GM11168 (cell line): ENCODE results near the gene IMPA2.

ENCODE experiments used
- in situ Hi-C: fragments of 300-500 bp; cut with MboI; formaldehyde crosslinking; loops from one replicate; pipeline ENCODE4 v1.12.0; 2022; ENCODE audit warnings: low sequenced_read_pairs; ENCODE audit not compliant: unreplicated experiment

The IMPA2 gene

GRCh38 chr18:12038639-12039539 is 57.6 kb downstream of the IMPA2 start:
- in situ Hi-C loops = loop anchor here (10.0 kb wide), 1 partner anchor 114 kb away; no protein-coding TSS in a partner anchor

GRCh38 chr18:12039540-12039930 is 58.2 kb downstream of the IMPA2 start:
- in situ Hi-C loops = loop anchor here (10.0 kb wide), 1 partner anchor 115 kb away; no protein-coding TSS in a partner anchor

- in situ Hi-C loops = no loop called here
These were observed 60.3 kb downstream of the IMPA2 start for GRCh38 chr18:12041561-12041960.

GRCh38 chr18:12043811-12044210 is 62.5 kb downstream of the IMPA2 start:
- in situ Hi-C loops = no loop called here

- in situ Hi-C loops = no loop called here
These were observed 63.3 kb downstream of the IMPA2 start for GRCh38 chr18:12044591-12044990.

- in situ Hi-C loops = no loop called here
These were observed 64.9 kb downstream of the IMPA2 start for GRCh38 chr18:12046046-12046750.

- in situ Hi-C loops = no loop called here
These were observed 65.5 kb downstream of the IMPA2 start for GRCh38 chr18:12046751-12047335.

GRCh38 chr18:12048010-12048826 is 66.9 kb downstream of the IMPA2 start:
- in situ Hi-C loops = no loop called here

GRCh38 chr18:12048827-12049175 is 67.5 kb downstream of the IMPA2 start:
- in situ Hi-C loops = no loop called here

GRCh38 chr18:12049978-12050811 is 68.9 kb downstream of the IMPA2 start:
- in situ Hi-C loops = no loop called here

- in situ Hi-C loops = no loop called here
These were observed 71.6 kb downstream of the IMPA2 start for GRCh38 chr18:12052866-12053265.

- in situ Hi-C loops = no loop called here
These were observed 72.0 kb downstream of the IMPA2 start for GRCh38 chr18:12053289-12053688.

GRCh38 chr18:12056034-12056883 is 75.0 kb downstream of the IMPA2 start:
- in situ Hi-C loops = no loop called here

GRCh38 chr18:12056884-12057402 is 75.6 kb downstream of the IMPA2 start:
- in situ Hi-C loops = no loop called here

- in situ Hi-C loops = no loop called here
These were observed 76.2 kb downstream of the IMPA2 start for GRCh38 chr18:12057419-12058039.

- in situ Hi-C loops = no loop called here
These were observed 78.3 kb downstream of the IMPA2 start for GRCh38 chr18:12059334-12060181.
